Activated T-helper 1 cell treated with Interleukin-2 at 50 U/mL for 16 hours (primary cell): ENCODE results near the gene IL24.
A peak's percentile ranks its signal among the peaks of the same experiment; 100 is the strongest.
"Not testable (repeated sequence)": the region's sequence is repeated elsewhere in the genome, so short reads cannot be mapped to it uniquely, and the experiment has no call there.

Source experiments
- DNase-seq: peaks from one replicate; pipeline ENCODE4 v3.0.0-alpha.2; 2020; ENCODE audit warnings: low read depth

IL24 gene

GRCh38 chr1:206904423-206905142, 7.3 kb downstream of the IL24 start:
- no peak for DNase-seq

GRCh38 chr1:206905295-206906164, 8.3 kb downstream of the IL24 start:
- no peak for DNase-seq

- no peak for DNase-seq
These were observed 10.2 kb downstream of the IL24 start for GRCh38 chr1:206907304-206907991.

- no peak for DNase-seq
These were observed 10.8 kb downstream of the IL24 start for GRCh38 chr1:206908038-206908437.

GRCh38 chr1:206909161-206909882, 12.1 kb downstream of the IL24 start:
- peak; percentile 40 for DNase-seq

- no peak for DNase-seq
These were observed 12.7 kb downstream of the IL24 start for GRCh38 chr1:206909883-206910318.

- DNase-seq = no peak
These were observed 13.9 kb downstream of the IL24 start for GRCh38 chr1:206911064-206911663.

- DNase-seq = no peak
These were observed 15.3 kb downstream of the IL24 start for GRCh38 chr1:206912445-206913095.

GRCh38 chr1:206913766-206914537, 16.7 kb downstream of the IL24 start:
- DNase-seq = no peak

GRCh38 chr1:206915030-206915735, 17.9 kb downstream of the IL24 start:
- DNase-seq = no peak

GRCh38 chr1:206916000-206916709, 18.9 kb downstream of the IL24 start:
- DNase-seq = no peak

GRCh38 chr1:206918076-206918475, 20.8 kb downstream of the IL24 start:
- no peak for DNase-seq

- peak; percentile 35 for DNase-seq
These were observed 24.6 kb downstream of the IL24 start, which contains the start of gene FCMR for GRCh38 chr1:206921772-206922265. TSS of gene FCMR (minus strand) at chr1:206921941. CDS start at chr1:206921854, 87 bp downstream.

- DNase-seq = no peak
These were observed 25.3 kb downstream of the IL24 start for GRCh38 chr1:206922524-206922923.

- DNase-seq = peak; percentile 69
These were observed 26.0 kb downstream of the IL24 start for GRCh38 chr1:206923009-206923960.

- DNase-seq = not testable (repeated sequence)
These were observed 26.8 kb downstream of the IL24 start for GRCh38 chr1:206923961-206924557.

GRCh38 chr1:206924592-206925105, 27.4 kb downstream of the IL24 start:
- no peak for DNase-seq
